Activated CD8-positive, alpha-beta memory T cell treated with anti-CD3 and anti-CD28 coated beads, Interleukin-2, amount 50 U/mL, for 1 hour (primary cell): ENCODE data around the gene COL5A1.
"Not testable (repeated sequence)": the region's sequence is repeated elsewhere in the genome, so short reads cannot be mapped to it uniquely, and the experiment has no call there.

Experiments used
- DNase-seq: peaks from one replicate; pipeline ENCODE4 v3.0.0-alpha.2; 2020; ENCODE audit errors: extremely low read depth

Gene COL5A1

GRCh38 chr9:134657666-134658377 lies 16.2 kb downstream of the COL5A1 start:
- no peak for DNase-seq

GRCh38 chr9:134658378-134658955 lies 16.9 kb downstream of the COL5A1 start:
- no peak for DNase-seq

GRCh38 chr9:134659688-134660131 lies 18.1 kb downstream of the COL5A1 start:
- DNase-seq: no peak

- no peak for DNase-seq
Measured at GRCh38 chr9:134660407-134660806, 18.8 kb downstream of the COL5A1 start.

- DNase-seq: no peak
Measured at GRCh38 chr9:134661299-134661698, 19.7 kb downstream of the COL5A1 start.

GRCh38 chr9:134661791-134662142 lies 20.2 kb downstream of the COL5A1 start:
- DNase-seq: no peak

- DNase-seq: no peak
Measured at GRCh38 chr9:134662143-134662876, 20.7 kb downstream of the COL5A1 start.

- DNase-seq: no peak
Measured at GRCh38 chr9:134663084-134663483, 21.5 kb downstream of the COL5A1 start.

- DNase-seq: no peak
Measured at GRCh38 chr9:134663753-134664415, 22.3 kb downstream of the COL5A1 start.

GRCh38 chr9:134664446-134664845 lies 22.8 kb downstream of the COL5A1 start:
- no peak for DNase-seq

GRCh38 chr9:134666208-134666607 lies 24.6 kb downstream of the COL5A1 start:
- DNase-seq: no peak

- no peak for DNase-seq
Measured at GRCh38 chr9:134666831-134667230, 25.2 kb downstream of the COL5A1 start.

GRCh38 chr9:134668977-134669376 lies 27.4 kb downstream of the COL5A1 start:
- DNase-seq: not testable (repeated sequence)

- no peak for DNase-seq
Measured at GRCh38 chr9:134669399-134669955, 27.9 kb downstream of the COL5A1 start.

- no peak for DNase-seq
Measured at GRCh38 chr9:134670042-134670525, 28.5 kb downstream of the COL5A1 start.

GRCh38 chr9:134670851-134671281 lies 29.3 kb downstream of the COL5A1 start:
- DNase-seq: no peak

- no peak for DNase-seq
Measured at GRCh38 chr9:134671341-134672113, 29.9 kb downstream of the COL5A1 start.

- DNase-seq: no peak
Measured at GRCh38 chr9:134676361-134676760, 34.8 kb downstream of the COL5A1 start.

- DNase-seq: no peak
Measured at GRCh38 chr9:134676886-134677285, 35.3 kb downstream of the COL5A1 start.

- no peak for DNase-seq
Measured at GRCh38 chr9:134677743-134678142, 36.1 kb downstream of the COL5A1 start.

GRCh38 chr9:134678206-134678605 lies 36.6 kb downstream of the COL5A1 start:
- DNase-seq: no peak
